Osteocyte (in vitro differentiated cells): ENCODE data around the gene FMO3. TPM values are rescaled to one million over a fixed set of nuclear protein-coding genes. Genes with fewer than 3 reads are reported as not detected.

ENCODE experiments used
- DNase-seq: peaks from one replicate; pipeline ENCODE4 v3.0.0; 2021; ENCODE audit warnings: mixed read lengths; ENCODE audit not compliant: unreplicated experiment; ENCODE audit errors: extremely low spot score
- H3K27ac Mint-ChIP-seq: one replicate; pipeline ENCODE4 v1.8.0; 2021; ENCODE audit warnings: mild to moderate bottlenecking, mixed read lengths; ENCODE audit not compliant: unreplicated experiment
- H3K27me3 Mint-ChIP-seq: one replicate; pipeline ENCODE4 v1.8.0; 2021; ENCODE audit warnings: mixed read lengths; ENCODE audit not compliant: unreplicated experiment
- H3K36me3 Mint-ChIP-seq: one replicate; pipeline ENCODE4 v1.8.0; 2021; ENCODE audit warnings: mixed read lengths; ENCODE audit not compliant: unreplicated experiment
- H3K4me1 Mint-ChIP-seq: one replicate; pipeline ENCODE4 v1.8.0; 2021; ENCODE audit warnings: mixed read lengths; ENCODE audit not compliant: unreplicated experiment
- H3K4me3 Mint-ChIP-seq: one replicate; pipeline ENCODE4 v1.8.0; 2021; ENCODE audit warnings: mild to moderate bottlenecking, moderate library complexity, mixed read lengths; ENCODE audit not compliant: unreplicated experiment
- H3K9me3 Mint-ChIP-seq: one replicate; pipeline ENCODE4 v1.8.0; 2021; ENCODE audit warnings: mixed read lengths; ENCODE audit not compliant: unreplicated experiment
- total RNA-seq: library from RNA; stranded (reverse); gene quantifications from 2 replicates; pipeline ENCODE4 v1.2.1, GENCODE V29; 2021
- TF ChIP-seq, protein P1 (sequence below): fragments of 200-600 bp; sonication (generic); IDR thresholded peaks from 2 replicates; pipeline ENCODE4 v1.5.0; 2021; ENCODE audit warnings: antibody characterized with exemption, mild to moderate bottlenecking, moderate library complexity

FMO3 gene
- total RNA-seq, 1 donor from 2014 or later = 1.0 TPM

DNA sequence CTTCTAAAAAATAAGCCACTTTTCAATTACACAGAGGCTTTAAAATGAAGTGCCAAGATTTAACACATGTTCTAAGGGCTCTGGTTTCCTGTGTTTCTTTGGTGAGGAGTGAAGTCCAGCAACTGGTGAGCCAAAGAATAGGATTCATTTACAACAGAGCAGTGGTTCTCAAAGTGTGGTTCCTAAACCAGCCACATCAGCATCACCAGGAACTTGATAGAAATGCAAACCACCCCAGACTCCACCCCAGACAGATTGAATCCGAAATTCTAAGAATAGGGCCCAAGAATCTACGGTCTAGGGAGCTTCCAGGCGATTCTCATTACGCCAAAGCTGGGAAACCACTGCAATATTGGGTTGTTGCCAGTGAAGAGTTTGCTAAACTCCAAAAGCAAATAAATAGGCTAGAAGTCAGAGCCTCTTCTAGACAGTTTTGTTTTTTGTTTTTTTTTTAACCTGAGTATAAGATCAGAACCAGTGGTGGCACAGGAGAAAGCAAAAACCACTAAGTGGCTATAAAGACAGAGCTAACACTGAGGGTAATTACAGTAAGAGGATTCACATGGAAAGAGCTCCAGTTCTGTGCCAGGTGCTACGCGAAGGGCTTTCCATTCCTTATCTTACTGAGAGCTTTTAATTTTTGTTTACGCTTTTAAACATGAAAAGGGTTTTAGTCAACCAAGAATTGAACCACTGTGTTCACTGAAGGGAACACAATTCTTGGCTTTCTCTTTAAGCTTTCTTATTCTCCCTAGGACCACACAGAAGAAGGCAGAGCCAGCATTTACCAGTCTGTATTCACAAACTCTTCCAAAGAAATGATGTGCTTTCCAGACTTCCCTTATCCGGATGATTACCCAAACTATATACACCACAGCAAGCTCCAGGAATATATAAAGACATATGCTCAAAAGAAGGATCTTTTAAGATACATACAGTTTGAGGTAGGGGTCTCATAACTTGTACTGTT lies 52.0 kb downstream of the FMO3 start:
- Mint-ChIP-seq H3K27ac (peak overlapping the region; percentile 97), H3K36me3 (peaks cover 8% of the 10 kb centered on the region), H3K4me1 (peaks cover 67% of the 10 kb centered on the region), H3K27me3 (no peaks in the 10 kb centered on the region), H3K4me3 (peak overlapping the region; percentile 11), H3K9me3 (no peaks in the 10 kb centered on the region)
- TF ChIP-seq, protein P1, sequence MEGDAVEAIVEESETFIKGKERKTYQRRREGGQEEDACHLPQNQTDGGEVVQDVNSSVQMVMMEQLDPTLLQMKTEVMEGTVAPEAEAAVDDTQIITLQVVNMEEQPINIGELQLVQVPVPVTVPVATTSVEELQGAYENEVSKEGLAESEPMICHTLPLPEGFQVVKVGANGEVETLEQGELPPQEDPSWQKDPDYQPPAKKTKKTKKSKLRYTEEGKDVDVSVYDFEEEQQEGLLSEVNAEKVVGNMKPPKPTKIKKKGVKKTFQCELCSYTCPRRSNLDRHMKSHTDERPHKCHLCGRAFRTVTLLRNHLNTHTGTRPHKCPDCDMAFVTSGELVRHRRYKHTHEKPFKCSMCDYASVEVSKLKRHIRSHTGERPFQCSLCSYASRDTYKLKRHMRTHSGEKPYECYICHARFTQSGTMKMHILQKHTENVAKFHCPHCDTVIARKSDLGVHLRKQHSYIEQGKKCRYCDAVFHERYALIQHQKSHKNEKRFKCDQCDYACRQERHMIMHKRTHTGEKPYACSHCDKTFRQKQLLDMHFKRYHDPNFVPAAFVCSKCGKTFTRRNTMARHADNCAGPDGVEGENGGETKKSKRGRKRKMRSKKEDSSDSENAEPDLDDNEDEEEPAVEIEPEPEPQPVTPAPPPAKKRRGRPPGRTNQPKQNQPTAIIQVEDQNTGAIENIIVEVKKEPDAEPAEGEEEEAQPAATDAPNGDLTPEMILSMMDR = no peak
- DNase-seq = no peak

DNA sequence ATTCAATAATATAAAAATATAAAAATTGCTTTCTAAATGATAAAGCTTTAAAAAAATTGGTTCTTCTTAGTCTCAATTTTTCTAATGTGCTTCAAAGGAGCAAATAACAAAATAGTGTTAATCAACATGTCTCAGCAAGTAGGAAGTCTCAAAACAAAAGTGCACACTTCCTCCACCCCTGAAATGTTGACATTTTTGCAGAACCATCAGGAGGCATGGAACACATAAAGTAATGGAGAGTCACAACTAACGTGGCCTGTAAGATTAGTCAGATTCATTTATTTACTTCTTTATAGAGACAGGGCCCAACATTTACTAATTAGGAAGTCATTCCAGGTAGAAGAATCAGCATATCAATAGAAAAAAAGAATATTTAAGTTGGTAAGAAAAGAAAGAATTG lies 59.5 kb downstream of the FMO3 start:
- Mint-ChIP-seq H3K27ac (no peak overlapping the region), H3K36me3 (peaks cover 5% of the 10 kb centered on the region), H3K9me3 (no peaks in the 10 kb centered on the region), H3K4me3 (no peak overlapping the region), H3K4me1 (peaks cover 38% of the 10 kb centered on the region), H3K27me3 (peaks cover 2% of the 10 kb centered on the region)
- TF ChIP-seq, protein P1 = no peak
- DNase-seq = no peak

DNA sequence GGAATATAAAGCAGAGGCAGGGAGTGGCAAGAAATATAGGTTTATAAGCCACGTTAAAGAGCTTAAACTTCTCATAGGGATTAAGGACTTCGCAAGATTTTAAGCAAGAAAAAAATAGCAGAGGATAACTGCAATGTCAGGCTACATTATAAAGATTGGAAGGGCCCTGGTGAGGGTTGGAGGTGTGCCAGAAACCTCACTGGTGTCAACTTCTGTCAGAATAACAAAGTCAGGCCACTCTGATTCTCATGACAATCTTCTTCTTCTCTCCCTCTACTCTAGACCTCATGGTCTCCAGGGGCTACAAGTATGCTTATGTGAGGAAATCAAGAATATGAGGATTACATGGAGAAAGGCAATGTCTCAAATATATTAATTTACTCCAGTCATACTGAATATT lies 61.8 kb downstream of the FMO3 start:
- no peak for DNase-seq

DNA sequence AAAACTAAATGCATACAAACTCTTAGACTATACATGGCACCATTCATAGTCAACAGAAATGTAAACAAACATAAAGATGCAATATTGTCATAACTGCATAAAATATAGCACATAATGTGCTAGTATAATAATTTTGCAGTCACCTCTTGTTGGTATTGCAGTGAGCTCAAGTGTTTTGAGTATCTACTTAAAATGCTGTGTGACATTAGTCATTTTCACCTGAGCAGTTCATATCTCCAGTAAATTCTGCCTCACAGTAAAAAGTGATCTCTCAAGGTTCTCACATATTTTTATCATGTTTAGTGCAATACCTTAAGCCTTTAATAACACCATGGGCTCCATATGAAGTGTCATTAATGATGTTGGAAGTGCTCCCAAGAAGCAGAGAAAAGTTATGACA lies 64.8 kb downstream of the FMO3 start:
- Mint-ChIP-seq H3K4me3 (no peak overlapping the region), H3K9me3 (no peaks in the 10 kb centered on the region), H3K27me3 (peaks cover 11% of the 10 kb centered on the region), H3K27ac (no peak overlapping the region), H3K36me3 (peaks cover 2% of the 10 kb centered on the region), H3K4me1 (peaks cover 40% of the 10 kb centered on the region)
- no peak for DNase-seq
- TF ChIP-seq, protein P1 = no peak

More for the DNA sequence above, 61.8 kb downstream of the FMO3 start:
- peaks cover 13% of the 10 kb centered on the region for H3K27me3 Mint-ChIP-seq
- no peaks in the 10 kb centered on the region for H3K9me3 Mint-ChIP-seq
- H3K36me3 Mint-ChIP-seq = no peaks in the 10 kb centered on the region
- H3K27ac Mint-ChIP-seq = peak overlapping the region; percentile 56
- TF ChIP-seq, protein P1 = no peak
- peaks cover 40% of the 10 kb centered on the region for H3K4me1 Mint-ChIP-seq
- no peak overlapping the region for H3K4me3 Mint-ChIP-seq

DNA sequence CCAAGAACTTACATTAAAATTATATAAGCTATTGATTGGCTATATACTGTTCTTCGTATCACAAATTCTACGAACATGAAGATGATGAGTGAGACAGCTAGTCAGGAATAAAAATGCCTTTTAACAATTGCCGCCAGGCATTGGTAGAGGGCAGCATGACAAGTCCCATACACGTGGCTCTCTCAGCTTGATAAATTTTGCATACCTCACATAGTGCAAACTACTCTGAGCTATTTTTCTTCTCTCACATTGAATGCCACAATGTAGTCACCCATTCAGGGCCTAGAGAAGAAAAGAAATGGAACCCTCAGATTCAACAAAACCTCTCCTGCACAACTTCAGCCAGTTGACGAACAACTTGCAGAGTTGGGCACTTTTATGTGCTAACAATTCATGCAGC lies 67.4 kb downstream of the FMO3 start:
- H3K27me3 Mint-ChIP-seq = peaks cover 11% of the 10 kb centered on the region
- no peak overlapping the region for H3K27ac Mint-ChIP-seq
- H3K4me1 Mint-ChIP-seq = peaks cover 19% of the 10 kb centered on the region
- no peak overlapping the region for H3K4me3 Mint-ChIP-seq
- H3K36me3 Mint-ChIP-seq = peaks cover 2% of the 10 kb centered on the region
- no peak for DNase-seq
- TF ChIP-seq, protein P1 = no peak
- peaks cover 3% of the 10 kb centered on the region for H3K9me3 Mint-ChIP-seq
